GM12878 (cell line): ENCODE data around the gene IRF9. TPM values are rescaled to one million over a fixed set of nuclear protein-coding genes. Genes with fewer than 3 reads are reported as not detected.

ENCODE experiments used
- ATAC-seq: fragments of 200-7000 bp; cut with Tn5 transposase; 3 replicates; pipeline ENCODE4 v1.9.1; 2020; ENCODE audit warnings: mild to moderate bottlenecking, moderate library complexity
- BruUV-seq: library from RNA; stranded (reverse); fragments of 400-500 nt; replicated peaks from 2 replicates; lab custom pipeline; 2021; lab: Mats Ljungman, UMichigan
- CTCF ChIA-PET: fragments of 300-600 bp; sonication (Branson Sonifier 250); formaldehyde crosslinking; extraction: SDS; loops from one replicate; lab custom pipeline; 2021; ENCODE audit warnings: inconsistent platforms; lab: Yijun Ruan, JAX
- POLR2A ChIA-PET: fragments of 350-600 bp; formaldehyde crosslinking; extraction: SDS; loops from one replicate; lab custom pipeline; 2021; ENCODE audit warnings: inconsistent platforms; lab: Charles Lee
- RAD21 ChIA-PET: fragments of 300-600 bp; sonication (Branson Sonifier 250); formaldehyde crosslinking; loops from one replicate; lab custom pipeline; 2023; ENCODE audit warnings: antibody characterized with exemption; ENCODE audit not compliant: unreplicated experiment; lab: Charles Lee
- SMC1A ChIA-PET: fragments of 300-600 bp; sonication (Branson Sonifier 250); formaldehyde crosslinking; loops from one replicate; lab custom pipeline; 2023; ENCODE audit not compliant: unreplicated experiment, uncharacterized antibody; lab: Charles Lee
- DNase-seq: peaks from one replicate; pipeline ENCODE4 v3.0.0-alpha.2; 2011; ENCODE audit warnings: low read depth, low spot score
- FAIRE-seq: peaks from 3 replicates; lab custom pipeline; 2011; peaks lifted over from hg19 to GRCh38; lab: Jason Lieb, UNC
- H2AFZ ChIP-seq: 2 replicates; pipeline ENCODE4 v1.6.0; 2011; ENCODE audit warnings: low read depth, low read length, control low read depth; ENCODE audit not compliant: control insufficient read depth
- H3K27ac ChIP-seq: 2 replicates; pipeline ENCODE4 v1.5.1; 2011; ENCODE audit warnings: control low read depth; ENCODE audit not compliant: control insufficient read depth, insufficient read depth
- H3K27me3 ChIP-seq, 2 experiments: replicated peaks in 1 of 2; 2 replicates each; pipeline versions ENCODE4 v1.6.0 to v1.6.1; 2011; ENCODE audit warnings: low read length in 1 of 2; ENCODE audit not compliant: control insufficient read depth in 2 of 2, insufficient read depth in 2 of 2
- H3K36me3 ChIP-seq, 2 experiments: 2 replicates each; pipeline ENCODE4 v1.5.1; 2011; ENCODE audit warnings: low read length in 1 of 2; ENCODE audit not compliant: control insufficient read depth in 2 of 2, insufficient read depth in 2 of 2
- H3K4me1 ChIP-seq: 2 replicates; pipeline ENCODE4 v1.6.1; 2011; ENCODE audit warnings: mild to moderate bottlenecking, low read length, moderate library complexity, mixed read lengths; ENCODE audit not compliant: control insufficient read depth, insufficient read depth
- H3K4me2 ChIP-seq: 2 replicates; pipeline ENCODE4 v1.6.0; 2011; ENCODE audit warnings: control low read depth; ENCODE audit not compliant: control insufficient read depth, insufficient read depth
- H3K4me3 ChIP-seq: fragments of 200-600 bp; sonication (generic); 2 replicates; pipeline ENCODE4 v1.5.1; 2016
- H3K79me2 ChIP-seq: 2 replicates; pipeline ENCODE4 v1.6.0; 2011; ENCODE audit warnings: low read length; ENCODE audit not compliant: control insufficient read depth, insufficient read depth
- H3K9ac ChIP-seq: 2 replicates; pipeline ENCODE4 v1.8.0; 2011; ENCODE audit warnings: low read length, control low read depth, mixed read lengths; ENCODE audit not compliant: control insufficient read depth, insufficient read depth
- H3K9me3 ChIP-seq: replicated peaks from 3 replicates; pipeline ENCODE4 v1.5.1; 2011; ENCODE audit warnings: mild to moderate bottlenecking, low read length; ENCODE audit not compliant: control insufficient read depth, insufficient read depth
- H4K20me1 ChIP-seq: 2 replicates; pipeline ENCODE4 v1.6.0; 2011; ENCODE audit not compliant: control insufficient read depth, insufficient read depth
- CBFB ChIP-seq: IDR thresholded peaks from 2 replicates; pipeline ENCODE4 v1.6.1; 2016; ENCODE audit warnings: antibody characterized with exemption, low read depth
- CHD1 ChIP-seq: IDR thresholded peaks from 2 replicates; pipeline ENCODE4 v1.6.1; 2012; ENCODE audit warnings: low read depth, low read length, improper control_type of control experiment
- CREB1 ChIP-seq: IDR thresholded peaks from 2 replicates; pipeline ENCODE4 v1.6.1; 2012; ENCODE audit warnings: low read depth, mild to moderate bottlenecking, inconsistent platforms
- CREM ChIP-seq: IDR thresholded peaks from 2 replicates; pipeline ENCODE4 v1.6.1; 2014; ENCODE audit warnings: antibody characterized with exemption, low read depth
- EED ChIP-seq: sonication (generic); IDR thresholded peaks from 2 replicates; pipeline ENCODE4 v1.6.1; 2016; ENCODE audit warnings: antibody characterized with exemption, low read depth
- HCFC1 ChIP-seq: fragments of 150-350 bp; IDR thresholded peaks from 2 replicates; pipeline ENCODE4 v1.6.1; 2014; ENCODE audit warnings: low read length
- MXI1 ChIP-seq: fragments of 150-350 bp; IDR thresholded peaks from 2 replicates; pipeline ENCODE4 v1.6.1; 2011; ENCODE audit warnings: low read depth, mild to moderate bottlenecking, inconsistent platforms, low read length, improper control_type of control experiment
- NKRF ChIP-seq: fragments of 450-650 bp; conservative IDR thresholded peaks from 2 replicates; pipeline ENCODE4 v1.6.1; 2017; ENCODE audit warnings: mild to moderate bottlenecking, moderate library complexity
- PAX5 ChIP-seq: IDR thresholded peaks from 2 replicates; pipeline ENCODE4 v1.6.1; 2011; ENCODE audit warnings: low read depth, low read length, borderline replicate concordance
- RELB ChIP-seq: fragments of 450-650 bp; IDR thresholded peaks from 2 replicates; pipeline ENCODE4 v1.6.1; 2017; ENCODE audit warnings: low read depth, mild to moderate bottlenecking, moderate library complexity
- SIN3A ChIP-seq: IDR thresholded peaks from 2 replicates; pipeline ENCODE4 v1.6.1; 2012; ENCODE audit warnings: low read depth, low read length, improper control_type of control experiment
- USF1 ChIP-seq: IDR thresholded peaks from 2 replicates; pipeline ENCODE4 v1.6.1; 2011; ENCODE audit warnings: borderline replicate concordance, low read depth, mild to moderate bottlenecking, moderate library complexity, mixed read lengths, low read length; ENCODE audit not compliant: insufficient read depth; ENCODE audit errors: extremely low read length
- ZNF687 ChIP-seq: fragments of 450-650 bp; IDR thresholded peaks from 2 replicates; pipeline ENCODE4 v1.6.1; 2017; ENCODE audit warnings: mild to moderate bottlenecking, moderate library complexity
- WGBS: methylation state at CpG from one replicate; pipeline ENCODE4 v1.1.6; 2016; ENCODE audit warnings: low lambda C conversion rate; ENCODE audit not compliant: insufficient replicate concordance, insufficient coverage; ENCODE audit errors: missing lambda C conversion rate; 5-methylcytosine and 5-hydroxymethylcytosine counted together
- in situ Hi-C: fragments of 300-500 bp; cut with MboI; formaldehyde crosslinking; loops from 9 replicates; pipeline ENCODE4 v1.14.3; 2018; ENCODE audit warnings: mixed read lengths
- intact Hi-C: fragments of 100-400 bp; cut with micrococcal nuclease; formaldehyde crosslinking; loops from one replicate; pipeline ENCODE4 v1.14.2; 2022; ENCODE audit not compliant: unreplicated experiment
- polyA plus RNA-seq, 11 experiments: library from polyadenylated mRNA; depleted of rRNA in 4 of 11; unstranded in 6 of 11; stranded (reverse) in 5 of 11; fragments of >200 nt; fragmentation: Nextera tagmentation in 4 of 11; fragmentation: Illumina TruSeq in 1 of 11; extraction: Ambion mirVana in 4 of 11; extraction: Trizol in 1 of 11; gene quantifications; 1 replicate in 1 of 11; 2 replicates in 10 of 11; pipeline versions ENCODE4 v1.2.1 to v1.2.3, GENCODE V29; 2011 to 2016; ENCODE audit warnings: inconsistent platforms in 2 of 11, missing spikeins in 2 of 11, low read depth in 1 of 11
- total RNA-seq, 4 experiments: library from RNA; depleted of rRNA in 3 of 4; stranded (reverse); fragments of >200 nt in 3 of 4; fragmentation: Illumina TruSeq in 1 of 4; extraction: Trizol in 1 of 4; gene quantifications; 2 replicates each; pipeline versions ENCODE4 v1.2.1 to v1.2.3, GENCODE V29; 2013 to 2021

The IRF9 gene
- total and polyA plus RNA-seq, 10 of the 15 experiments (the other 5 are each of a cell fraction or from before 2014, with no cell fraction given) = 47.6 to 234 (median 148) TPM

GRCh38 chr14:24146453-24146977, 14.6 kb upstream of the IRF9 start, which contains the start of gene PSME2:
PSME2 (minus strand) TSS chr14:24146610; CDS start chr14:24146581, 29 bp downstream.
- SMC1A ChIA-PET = interaction anchor here (0.6 to 4.8 kb wide), 13 partner anchors 10 to 1177 kb away, joined by 3 to 54 read pairs (median 7); partner anchors contain the start of genes DCAF11, IPO4, IRF9 and NRL
- Histone ChIP-seq H3K9me3 (no peaks in the 10 kb centered on the region; the same call in 2 of the 3 replicates), H2AFZ (peak within 1 kb of the TSS; percentile 66), H3K4me3 (peak within 1 kb of the TSS; percentile 82), H3K27me3 (no peaks in the 10 kb centered on the region), H4K20me1 (no peaks in the 10 kb centered on the region), H3K79me2 (peaks cover 61% of the 10 kb centered on the region), H3K4me2 (peak within 1 kb of the TSS; percentile 88), H3K4me1 (peaks cover 14% of the 10 kb centered on the region), H3K36me3 (peaks cover 15 to 44% of the 10 kb centered on the region in 2 experiments), H3K27ac (peak within 1 kb of the TSS; percentile 94), H3K9ac (peak within 1 kb of the TSS; percentile 88)
- BruUV-seq = no TSS peak
- RAD21 ChIA-PET = interaction anchor here (0.6 to 3.9 kb wide), 19 partner anchors 9 to 163 kb away, joined by 3 to 37 read pairs (median 6); partner anchors contain the start of genes CHMP4A, CIDEB, DCAF11 and IPO4
- 2% methylated on average over 18 of the region's 25 CpGs for WGBS
- intact Hi-C loops = loop anchor here (5.0 kb wide), 1 partner anchor 151 kb away; the partner anchor contains the start of genes DHRS1 and NOP9
- POLR2A ChIA-PET = interaction anchor here (0.6 to 5.8 kb wide), 24 partner anchors 9 to 826 kb away, joined by 3 to 99 read pairs (median 8); partner anchors contain the start of genes CHMP4A, CIDEB, DCAF11 and IPO4
- DNase-seq (peak; percentile 93), ATAC-seq (peak; percentile 81), FAIRE-seq (peak; percentile 81)
- CTCF ChIA-PET = interaction anchor here (0.7 to 8.2 kb wide), 15 partner anchors 10 to 285 kb away, joined by 3 to 63 read pairs (median 6); partner anchors contain the start of genes CHMP4A, CIDEB, DCAF11 and IRF9
- in situ Hi-C loops = no loop called here
- 0 out of 2 replicates have a peak, but pooled peaks have one; percentile 38 for TF ChIP-seq PAX5
- no peak for TF ChIP-seq HCFC1
- no peak for TF ChIP-seq CHD1
- peak; percentile 58; the same call in 1 of the 2 replicates for TF ChIP-seq EED
- no peak for TF ChIP-seq USF1
- TF ChIP-seq NKRF = peak; percentile 91
- TF ChIP-seq CREB1 = no peak
- peak; percentile 96 for TF ChIP-seq MXI1
- peak; percentile 27; the same call in 1 of the 2 replicates for TF ChIP-seq ZNF687
- 0 out of 2 replicates have a peak, but pooled peaks have one; percentile 11 for TF ChIP-seq CREM
- peak; percentile 32; the same call in 1 of the 2 replicates for TF ChIP-seq CBFB
- no peak for TF ChIP-seq RELB
- peak; percentile 80 for TF ChIP-seq SIN3A
